Subcutaneous adipose tissue (tissue), 4 donors: ENCODE results near the gene CROCC2. TPM values are rescaled to one million over a fixed set of nuclear protein-coding genes. Genes with fewer than 3 reads are reported as not detected.

Experiments
- CTCF ChIP-seq: fragments of 450-650 bp; IDR thresholded peaks from one replicate; pipeline ENCODE4 v1.5.1; 2016; ENCODE audit warnings: low read depth, mild to moderate bottlenecking, control low read depth, antibody characterized with exemption, moderate library complexity
- total RNA-seq, 4 donors: library from RNA; depleted of rRNA; stranded (reverse); fragments of >200 nt; gene quantifications; one replicate each; pipeline ENCODE4 v1.1.0, GENCODE V29; 2016

The CROCC2 gene
- total RNA-seq, 4 donors from 2014 or later: not detected

- no peak for TF ChIP-seq CTCF
Observed at GRCh38 chr2:241007880-241008710, 102.0 kb downstream of the CROCC2 start.

- no peak for TF ChIP-seq CTCF
Observed at GRCh38 chr2:241008711-241009121, 102.6 kb downstream of the CROCC2 start.

GRCh38 chr2:241009191-241009590 is 103.1 kb downstream of the CROCC2 start:
- TF ChIP-seq CTCF: no peak

- TF ChIP-seq CTCF: no peak
Observed at GRCh38 chr2:241009601-241010530, 103.7 kb downstream of the CROCC2 start.

- no peak for TF ChIP-seq CTCF
Observed at GRCh38 chr2:241010531-241011295, 104.6 kb downstream of the CROCC2 start.

GRCh38 chr2:241011296-241011600 is 105.1 kb downstream of the CROCC2 start:
- no peak for TF ChIP-seq CTCF
